BE2C (cell line): ENCODE results near the gene PCK1.

Source experiments
- DNase-seq: peaks from one replicate; pipeline ENCODE4 v3.0.0-alpha.2; 2020
- H3K27me3 ChIP-seq: fragments of 250-450 bp; sonication (Bioruptor Pico); 2 replicates; pipeline ENCODE4 v1.5.1; 2020; ENCODE audit warnings: mild to moderate bottlenecking
- H3K36me3 ChIP-seq: fragments of 250-450 bp; sonication (Bioruptor Pico); 2 replicates; pipeline ENCODE4 v1.5.1; 2020; ENCODE audit warnings: mild to moderate bottlenecking
- H3K4me1 ChIP-seq: fragments of 250-450 bp; sonication (Bioruptor Pico); 2 replicates; pipeline ENCODE4 v1.5.1; 2020
- H3K4me3 ChIP-seq: 2 replicates; pipeline ENCODE4 v1.5.1; 2011; ENCODE audit warnings: low read depth, low read length
- H3K9me3 ChIP-seq: fragments of 250-450 bp; sonication (Bioruptor Pico); 2 replicates; pipeline ENCODE4 v1.5.1; 2020
- CTCF ChIP-seq: IDR thresholded peaks from 2 replicates; pipeline ENCODE4 v1.5.1; 2012; ENCODE audit warnings: mild to moderate bottlenecking, low read depth, low read length

PCK1 gene

DNA sequence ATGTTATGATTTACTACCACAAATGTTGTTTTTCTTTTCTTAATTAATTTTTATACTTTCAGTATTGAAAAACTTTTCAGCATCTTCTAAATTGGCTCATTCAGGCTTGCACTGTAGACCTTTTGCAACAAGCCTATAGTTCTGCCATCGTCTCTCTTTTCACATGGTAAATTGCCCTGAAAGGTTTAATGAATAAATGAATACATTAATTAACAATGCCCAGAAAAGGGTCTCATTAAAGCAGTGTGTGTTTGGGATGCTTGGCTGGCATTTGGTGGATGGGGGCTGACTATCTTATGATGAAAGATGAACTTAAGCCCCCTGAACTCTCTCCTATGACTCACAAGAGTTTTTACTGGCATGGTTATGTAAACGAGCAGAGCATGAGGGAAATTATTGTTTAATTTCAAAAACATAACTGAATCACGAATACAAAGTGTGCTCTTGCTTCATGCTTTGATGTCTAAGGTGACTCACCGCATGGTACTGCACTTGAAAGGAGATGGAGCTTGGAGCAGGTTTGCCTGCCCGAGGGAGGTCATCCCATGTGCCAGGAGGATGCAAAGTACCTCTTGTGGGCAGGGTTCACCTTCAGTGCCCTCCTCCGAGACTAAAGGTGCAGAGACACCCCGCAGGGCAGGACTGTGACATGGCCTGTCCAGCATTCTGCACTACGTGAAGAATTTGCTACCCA, 13.8 kb upstream of the PCK1 start:
- H3K27me3 ChIP-seq: peaks cover 36% of the 10 kb centered on the region
- H3K4me1 ChIP-seq: no peaks in the 10 kb centered on the region
- DNase-seq: no peak
- no peaks in the 10 kb centered on the region for H3K36me3 ChIP-seq
- no peak overlapping the region for H3K4me3 ChIP-seq
- H3K9me3 ChIP-seq: no peaks in the 10 kb centered on the region
- TF ChIP-seq CTCF: no peak

DNA sequence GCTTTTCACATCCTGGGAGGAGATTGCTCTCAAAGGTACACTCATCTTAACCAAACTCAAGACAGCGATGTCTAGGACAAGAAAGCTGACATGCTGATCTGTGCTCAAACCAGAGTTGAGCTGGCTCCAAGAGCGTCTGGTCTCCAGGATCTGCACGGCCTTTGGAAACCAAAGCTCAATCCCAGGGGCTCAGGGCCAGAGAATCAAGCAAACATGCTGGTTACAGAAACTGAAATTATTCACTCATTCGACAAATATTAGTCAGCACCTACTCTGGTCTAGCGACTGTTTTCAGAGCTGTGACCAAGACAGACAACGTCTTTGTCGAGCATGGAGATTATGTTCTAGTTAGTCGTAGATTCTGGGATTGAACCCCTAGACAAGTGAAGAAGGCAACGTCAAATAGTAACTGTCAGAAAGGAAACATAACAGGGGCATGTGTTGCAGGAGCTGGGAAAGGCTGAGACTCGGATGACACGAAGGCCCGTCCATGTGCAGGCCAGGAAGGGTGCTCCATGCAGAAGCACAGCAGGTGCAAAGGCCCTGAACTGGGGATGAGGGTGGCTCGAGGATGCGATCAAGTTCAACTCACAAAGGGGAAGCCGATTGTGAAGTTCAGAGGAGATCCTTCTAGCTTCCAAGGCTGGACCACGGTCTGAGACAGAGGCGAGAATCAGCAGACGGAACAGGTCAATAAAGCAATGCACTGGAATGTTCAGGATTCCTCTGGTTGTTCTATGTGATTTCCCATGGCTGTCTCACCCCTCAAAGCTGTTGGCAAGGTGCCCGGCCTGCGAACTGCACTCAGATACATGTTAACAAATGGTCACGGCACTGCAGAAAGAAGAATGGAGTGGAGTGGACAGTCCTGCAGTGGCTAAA, 12.5 kb upstream of the PCK1 start:
- no peak for DNase-seq
- peaks cover 41% of the 10 kb centered on the region for H3K27me3 ChIP-seq
- no peak for TF ChIP-seq CTCF
- no peaks in the 10 kb centered on the region for H3K4me1 ChIP-seq
- no peaks in the 10 kb centered on the region for H3K36me3 ChIP-seq
- no peak overlapping the region for H3K4me3 ChIP-seq
- H3K9me3 ChIP-seq: no peaks in the 10 kb centered on the region

- no peak for DNase-seq
- Histone ChIP-seq H3K4me1 (no peaks in the 10 kb centered on the region), H3K9me3 (no peaks in the 10 kb centered on the region), H3K4me3 (no peak overlapping the region), H3K27me3 (peaks cover 40% of the 10 kb centered on the region), H3K36me3 (no peaks in the 10 kb centered on the region)
- TF ChIP-seq CTCF: no peak
These were observed 8.4 kb upstream of the PCK1 start for GRCh38 chr20:57552471-57552870.

DNA sequence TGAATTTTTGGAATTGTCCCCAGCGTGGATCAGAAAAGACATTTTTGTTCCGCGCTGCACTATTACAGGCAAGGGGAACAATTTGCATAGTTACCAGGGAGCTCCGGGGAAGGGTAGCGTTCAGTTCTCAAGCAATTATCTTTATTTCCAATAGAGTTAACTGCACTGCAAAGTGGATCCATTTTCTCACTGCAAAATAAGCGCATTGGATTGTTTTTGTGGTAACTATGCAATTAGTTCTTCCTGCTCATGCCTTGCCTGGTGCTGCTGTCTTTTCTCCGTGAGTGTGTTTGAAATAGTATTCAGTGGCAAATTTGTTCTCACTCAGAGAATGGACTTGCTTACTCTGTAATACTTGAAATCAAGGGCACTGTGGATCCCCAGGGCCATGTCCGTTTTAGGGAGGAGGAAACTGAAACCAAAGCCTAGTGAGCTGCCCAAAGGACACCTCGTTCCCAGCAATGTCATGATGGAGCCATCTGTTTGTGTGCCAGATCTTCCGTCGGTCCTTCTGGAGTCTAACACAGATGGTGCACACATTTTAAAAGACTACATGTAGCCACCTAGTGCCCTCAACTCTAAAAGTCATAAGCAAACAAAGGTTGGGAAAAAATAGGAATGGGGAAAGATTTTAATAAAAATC, 7.4 kb upstream of the PCK1 start:
- no peak for DNase-seq
- Histone ChIP-seq H3K27me3 (peaks cover 43% of the 10 kb centered on the region), H3K4me3 (no peak overlapping the region), H3K4me1 (no peaks in the 10 kb centered on the region), H3K9me3 (no peaks in the 10 kb centered on the region), H3K36me3 (no peaks in the 10 kb centered on the region)
- no peak for TF ChIP-seq CTCF

DNA sequence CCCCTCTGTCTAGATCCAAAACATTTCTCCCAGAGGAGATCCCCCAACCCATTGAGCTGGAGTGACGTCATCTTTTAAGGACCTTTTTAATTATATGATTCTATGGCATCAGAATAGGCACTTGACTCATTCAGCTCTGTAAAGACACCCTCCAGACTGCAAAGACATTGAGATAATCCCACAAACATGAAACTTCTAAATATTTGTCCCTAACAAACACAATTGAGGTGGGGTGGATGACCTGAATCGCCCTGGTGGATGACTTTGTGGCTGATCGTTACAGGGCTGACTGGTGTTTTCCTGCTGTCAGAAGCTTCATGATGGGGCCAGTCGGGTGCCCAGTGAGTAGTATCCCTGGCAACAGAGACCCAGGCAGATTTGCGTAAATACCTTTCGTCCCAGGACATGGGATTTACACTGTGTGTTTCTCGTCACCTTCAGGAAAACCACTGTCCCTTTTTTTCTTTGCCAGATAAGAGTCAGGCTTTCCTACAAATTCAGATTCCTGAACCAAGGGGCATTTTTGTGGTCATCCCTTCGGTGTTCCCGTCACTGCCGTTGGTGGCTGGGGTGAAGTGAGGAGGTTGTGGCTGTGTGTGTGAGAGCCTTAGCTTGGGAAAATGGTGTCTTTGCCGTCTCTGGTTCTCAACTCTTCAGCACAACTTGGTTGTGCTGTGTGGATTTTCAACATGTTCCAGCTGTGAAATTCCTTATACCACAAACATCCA, 5.3 kb upstream of the PCK1 start:
- H3K36me3 ChIP-seq: no peaks in the 10 kb centered on the region
- DNase-seq: no peak
- no peaks in the 10 kb centered on the region; the same call in 1 of the 2 replicates for H3K4me1 ChIP-seq
- no peaks in the 10 kb centered on the region for H3K9me3 ChIP-seq
- no peak overlapping the region for H3K4me3 ChIP-seq
- TF ChIP-seq CTCF: no peak
- peaks cover 53% of the 10 kb centered on the region for H3K27me3 ChIP-seq
